Measurements from ENCODE around the gene ST6GAL1.
A peak's percentile ranks its signal among the peaks of the same experiment; 100 is the strongest.
"Not testable (repeated sequence)": the region's sequence is repeated elsewhere in the genome, so short reads cannot be mapped to it uniquely, and the experiment has no call there.

The ST6GAL1 gene

GRCh38 chr3:187000711-187001151 lies 70.4 kb downstream of the ST6GAL1 start:
- in situ Hi-C loops (cut with MboI; ENCODE audit: low sequenced_read_pairs, unreplicated experiment) = no loop called here
- peak; percentile 71 for DNase-seq (ENCODE audit: low spot score)
- TF ChIP-seq CTCF (IDR thresholded peaks at IDR 0.05; ENCODE audit: borderline replicate concordance, control extremely low read depth, extremely low read depth, insufficient read depth, missing control alignments) = no peak

- in situ Hi-C loops (cut with MboI; ENCODE audit: low sequenced_read_pairs, unreplicated experiment) = no loop called here
- DNase-seq (ENCODE audit: low spot score) = no peak
- no peak for TF ChIP-seq CTCF (IDR thresholded peaks at IDR 0.05; ENCODE audit: borderline replicate concordance, control extremely low read depth, extremely low read depth, insufficient read depth, missing control alignments)
These were observed 72.6 kb downstream of the ST6GAL1 start for GRCh38 chr3:187002915-187003314.

- in situ Hi-C loops (cut with MboI; ENCODE audit: low sequenced_read_pairs, unreplicated experiment) = no loop called here
- no peak for TF ChIP-seq CTCF (IDR thresholded peaks at IDR 0.05; ENCODE audit: borderline replicate concordance, control extremely low read depth, extremely low read depth, insufficient read depth, missing control alignments)
- DNase-seq (ENCODE audit: low spot score) = no peak
These were observed 75.6 kb downstream of the ST6GAL1 start for GRCh38 chr3:187005827-187006481.

GRCh38 chr3:187006864-187007630 lies 76.7 kb downstream of the ST6GAL1 start:
- no peak for TF ChIP-seq CTCF (IDR thresholded peaks at IDR 0.05; ENCODE audit: borderline replicate concordance, control extremely low read depth, extremely low read depth, insufficient read depth, missing control alignments)
- in situ Hi-C loops (cut with MboI; ENCODE audit: low sequenced_read_pairs, unreplicated experiment) = no loop called here
- no peak for DNase-seq (ENCODE audit: low spot score)

GRCh38 chr3:187010382-187010781 lies 80.1 kb downstream of the ST6GAL1 start:
- in situ Hi-C loops (cut with MboI; ENCODE audit: low sequenced_read_pairs, unreplicated experiment); DNase-seq (ENCODE audit: low spot score): not testable (repeated sequence)

GRCh38 chr3:187011915-187012314 lies 81.6 kb downstream of the ST6GAL1 start:
- in situ Hi-C loops (cut with MboI; ENCODE audit: low sequenced_read_pairs, unreplicated experiment) = no loop called here
- peak; percentile 50 for DNase-seq (ENCODE audit: low spot score)
- no peak for TF ChIP-seq CTCF (IDR thresholded peaks at IDR 0.05; ENCODE audit: borderline replicate concordance, control extremely low read depth, extremely low read depth, insufficient read depth, missing control alignments)

GRCh38 chr3:187012609-187013051 lies 82.3 kb downstream of the ST6GAL1 start:
- no peak for DNase-seq (ENCODE audit: low spot score)
- in situ Hi-C loops (cut with MboI; ENCODE audit: low sequenced_read_pairs, unreplicated experiment) = no loop called here
- no peak for TF ChIP-seq CTCF (IDR thresholded peaks at IDR 0.05; ENCODE audit: borderline replicate concordance, control extremely low read depth, extremely low read depth, insufficient read depth, missing control alignments)
